ENCODE measurements around the gene GMDS.

The GMDS gene

DNA sequence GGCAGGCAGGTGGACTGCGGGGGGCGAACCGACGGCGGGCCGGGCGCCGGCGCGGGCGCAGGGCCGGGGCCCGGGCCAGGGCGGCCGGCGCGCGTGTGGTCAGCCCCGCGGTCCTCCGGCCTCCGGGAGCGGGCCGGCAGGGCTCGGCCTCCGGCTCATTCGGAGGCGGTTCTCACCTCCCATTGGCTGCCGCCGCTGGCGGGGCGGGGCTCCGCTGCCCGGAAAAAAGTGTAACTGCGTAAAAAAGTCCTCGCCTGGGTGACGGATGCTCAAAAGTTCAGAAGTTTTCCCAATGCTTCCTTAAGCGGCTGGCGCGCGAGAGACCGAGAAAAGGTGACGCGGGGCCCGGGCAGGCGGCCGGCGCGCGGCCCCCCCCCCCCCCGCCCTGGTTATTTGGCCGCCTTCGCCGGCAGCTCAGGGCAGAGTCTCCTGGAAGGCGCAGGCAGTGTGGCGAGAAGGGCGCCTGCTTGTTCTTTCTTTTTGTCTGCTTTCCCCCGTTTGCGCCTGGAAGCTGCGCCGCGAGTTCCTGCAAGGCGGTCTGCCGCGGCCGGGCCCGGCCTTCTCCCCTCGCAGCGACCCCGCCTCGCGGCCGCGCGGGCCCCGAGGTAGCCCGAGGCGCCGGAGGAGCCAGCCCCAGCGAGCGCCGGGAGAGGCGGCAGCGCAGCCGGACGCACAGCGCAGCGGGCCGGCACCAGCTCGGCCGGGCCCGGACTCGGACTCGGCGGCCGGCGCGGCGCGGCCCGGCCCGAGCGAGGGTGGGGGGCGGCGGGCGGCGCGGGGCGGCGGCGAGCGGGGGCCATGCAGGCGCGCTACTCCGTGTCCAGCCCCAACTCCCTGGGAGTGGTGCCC lies 635.5 kb downstream of the GMDS start, which contains the start of gene FOXC1:
Gene FOXC1 (plus strand): TSS at position 268 of the 849 bp plus-strand sequence. CDS start 531 bp downstream, at position 799.
- peak; percentile 81 for DNase-seq (ENCODE audit: extremely low spot score, insufficient read length, low read depth)
- peak; percentile 39 for FAIRE-seq

DNA sequence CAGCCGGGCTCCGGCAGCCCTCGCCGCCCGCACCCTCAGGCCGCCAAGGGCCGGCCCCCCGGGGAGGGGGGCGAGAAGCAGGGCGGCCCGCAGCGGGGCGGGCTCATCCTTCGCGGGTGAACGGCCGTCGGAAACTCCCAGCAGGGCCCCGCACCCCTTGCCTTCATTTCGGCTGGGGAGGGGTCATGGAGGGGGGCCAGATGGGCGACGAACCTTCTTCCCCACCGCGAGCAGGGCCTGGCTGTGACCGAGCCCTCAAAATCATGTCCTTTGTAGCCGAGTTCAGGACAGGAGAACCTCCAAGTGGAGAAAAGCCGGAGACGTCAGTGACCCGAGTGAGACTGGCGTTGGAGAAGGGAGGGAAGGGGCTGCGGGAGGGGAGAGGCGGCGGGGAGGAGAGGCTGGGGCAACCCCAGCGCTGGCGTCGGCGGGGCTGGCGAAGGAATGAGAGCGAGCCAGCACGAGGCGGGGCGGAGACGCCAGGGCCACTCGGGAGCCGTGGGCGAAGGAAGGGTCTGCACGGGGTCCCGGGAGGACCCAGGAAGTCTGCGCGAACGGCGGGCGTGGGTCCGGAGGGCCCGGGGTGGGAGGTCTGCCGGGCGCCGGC lies 636.3 kb downstream of the GMDS start:
- DNase-seq (ENCODE audit: extremely low spot score, insufficient read length, low read depth), result no peak
- no peak for FAIRE-seq

- FAIRE-seq (no peak), DNase-seq (ENCODE audit: extremely low spot score, insufficient read length, low read depth) (no peak)
Observed at GRCh38 chr6:1608222-1609040, 637.0 kb downstream of the GMDS start.

- FAIRE-seq (no peak), DNase-seq (ENCODE audit: extremely low spot score, insufficient read length, low read depth) (no peak)
Observed at GRCh38 chr6:1607516-1608221, 637.7 kb downstream of the GMDS start.

DNA sequence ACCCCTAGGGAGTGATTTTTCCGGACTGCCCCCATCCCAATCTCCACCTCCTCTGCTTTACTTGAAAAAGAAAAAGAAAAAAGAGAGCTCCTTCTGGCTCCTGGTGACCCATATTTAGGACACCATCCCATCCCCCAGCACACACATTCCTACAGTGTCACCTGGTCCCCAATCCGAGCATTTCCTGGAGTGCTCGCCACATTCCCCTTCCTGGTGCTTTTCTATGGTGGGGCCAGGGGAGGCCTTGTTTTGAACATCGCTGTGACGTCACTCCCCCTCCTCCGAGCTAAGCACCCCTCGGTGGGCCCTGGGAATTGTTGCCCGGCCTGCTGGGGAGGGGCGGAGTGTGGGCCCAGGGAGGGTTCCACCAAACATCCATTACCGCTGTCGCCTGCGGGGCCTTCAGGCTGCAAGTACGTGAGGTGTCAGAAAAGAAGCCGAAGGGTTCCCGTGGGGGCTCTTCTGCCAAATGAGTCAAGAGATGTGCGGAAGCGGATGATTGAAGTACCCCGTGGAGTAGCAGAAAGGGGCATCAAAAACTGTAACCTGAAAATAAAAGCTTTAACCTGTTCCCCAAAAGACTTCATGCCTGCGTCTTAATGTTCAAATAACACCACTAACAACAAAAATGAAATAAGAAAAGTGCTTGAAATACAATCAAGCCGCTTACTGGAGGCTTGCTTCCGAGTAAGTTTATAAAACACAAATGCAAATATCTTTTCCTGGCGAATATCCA lies 638.5 kb downstream of the GMDS start:
- FAIRE-seq, result no peak
- DNase-seq (ENCODE audit: extremely low spot score, insufficient read length, low read depth), result no peak

- no peak for DNase-seq (ENCODE audit: extremely low spot score, insufficient read length, low read depth)
- no peak for FAIRE-seq
Observed at GRCh38 chr6:1605893-1606779, 639.3 kb downstream of the GMDS start.

DNA sequence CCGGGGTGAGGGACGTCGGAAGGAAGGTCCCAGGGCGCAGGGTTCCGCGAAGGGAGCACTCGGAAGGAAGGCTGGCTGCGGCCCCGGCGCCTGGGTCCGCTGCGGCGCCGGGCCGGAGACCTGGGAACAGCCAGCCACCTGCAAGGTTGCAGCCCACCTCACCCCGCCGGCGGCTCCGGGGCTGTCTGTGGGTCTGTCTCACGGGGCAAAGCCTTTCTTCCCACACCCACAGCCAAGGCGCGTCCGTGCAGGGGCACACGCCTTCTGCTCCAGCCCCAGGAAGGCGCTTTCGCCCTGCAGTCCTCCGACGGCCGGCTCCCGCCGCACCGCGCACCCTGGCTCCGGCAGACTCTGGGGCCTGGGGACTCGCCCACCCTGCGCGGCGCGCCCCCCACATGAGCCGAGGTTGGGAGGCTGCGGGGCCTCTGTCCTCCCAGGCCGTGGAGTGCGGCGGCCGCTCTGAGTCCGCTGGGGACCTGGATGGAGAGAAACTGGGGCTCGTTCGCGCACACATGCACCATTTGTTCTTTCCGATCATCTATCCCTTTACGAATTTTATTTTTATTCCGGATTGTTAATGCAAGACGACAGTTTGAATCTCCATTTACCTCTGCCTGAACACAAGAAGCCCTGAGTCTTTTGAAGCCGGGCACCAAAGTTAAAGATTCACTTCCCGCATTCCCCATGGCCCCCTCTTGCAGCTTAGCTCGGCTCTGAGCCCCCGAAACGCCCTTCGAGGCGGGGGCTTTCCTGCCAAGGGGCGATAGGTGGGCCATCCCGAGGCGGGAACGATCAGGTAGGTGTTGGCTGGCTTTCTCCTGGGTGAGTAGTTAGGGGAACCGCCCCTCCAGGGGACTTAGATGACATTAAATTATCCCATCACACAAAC lies 640.2 kb downstream of the GMDS start:
- no peak for DNase-seq (ENCODE audit: extremely low spot score, insufficient read length, low read depth)
- FAIRE-seq, result no peak

- peak; percentile 50 for FAIRE-seq
- DNase-seq (ENCODE audit: extremely low spot score, insufficient read length, low read depth), result peak; percentile 67
Observed at GRCh38 chr6:1604158-1605003, 641.0 kb downstream of the GMDS start.

DNA sequence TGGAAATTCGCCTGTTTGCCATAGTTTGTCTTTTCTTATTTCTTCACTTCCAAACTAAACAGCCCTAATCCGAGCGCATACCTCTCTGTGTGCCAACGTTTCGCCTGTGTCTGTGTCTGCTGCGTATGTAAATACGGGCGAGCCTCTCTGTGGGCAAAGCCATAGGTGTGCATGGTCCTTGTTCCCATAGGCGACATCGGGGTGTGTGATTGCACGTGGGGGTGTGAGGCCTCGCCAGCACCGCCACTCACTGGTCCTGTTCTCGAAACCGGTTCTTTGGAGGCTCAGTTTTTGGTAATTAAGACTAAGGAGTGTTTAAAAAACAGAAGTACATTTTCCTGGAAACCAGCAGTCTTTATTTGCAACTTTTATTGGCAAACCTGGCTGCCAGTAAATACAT lies 641.7 kb downstream of the GMDS start:
- no peak for FAIRE-seq
- no peak for DNase-seq (ENCODE audit: extremely low spot score, insufficient read length, low read depth)

DNA sequence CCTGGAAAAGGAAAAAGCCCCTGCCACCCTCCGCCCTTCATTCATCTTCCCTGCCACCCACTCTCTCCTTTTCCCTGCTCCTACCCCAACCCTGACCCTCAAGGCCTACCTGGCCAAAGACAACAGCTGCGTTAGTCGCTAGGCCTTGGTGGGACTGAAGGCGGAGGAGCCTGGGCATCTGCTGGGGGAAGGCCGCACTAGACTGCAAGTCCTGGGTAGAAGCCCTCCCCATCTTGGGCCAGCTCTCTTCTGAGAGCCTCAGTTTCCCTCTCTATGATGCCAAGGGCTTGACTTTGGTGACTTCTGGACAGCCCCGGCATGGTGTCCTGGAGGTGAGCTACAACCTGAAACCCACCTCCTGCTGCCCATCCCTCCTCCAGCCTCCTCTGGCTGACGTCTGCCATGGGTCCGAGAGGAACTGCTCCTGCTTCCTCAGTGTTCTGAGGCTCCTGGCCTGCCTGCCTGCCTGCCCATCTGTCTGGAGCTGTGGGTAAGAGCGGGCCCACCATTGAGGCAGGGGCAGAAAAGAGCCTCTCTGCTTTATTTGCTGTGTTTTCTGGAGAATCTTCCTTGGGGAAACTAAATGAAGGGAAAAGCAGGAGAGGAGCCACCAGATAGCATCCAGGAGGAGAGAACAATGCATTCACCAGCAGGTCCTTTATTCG lies 643.2 kb downstream of the GMDS start:
- no peak for FAIRE-seq

DNA sequence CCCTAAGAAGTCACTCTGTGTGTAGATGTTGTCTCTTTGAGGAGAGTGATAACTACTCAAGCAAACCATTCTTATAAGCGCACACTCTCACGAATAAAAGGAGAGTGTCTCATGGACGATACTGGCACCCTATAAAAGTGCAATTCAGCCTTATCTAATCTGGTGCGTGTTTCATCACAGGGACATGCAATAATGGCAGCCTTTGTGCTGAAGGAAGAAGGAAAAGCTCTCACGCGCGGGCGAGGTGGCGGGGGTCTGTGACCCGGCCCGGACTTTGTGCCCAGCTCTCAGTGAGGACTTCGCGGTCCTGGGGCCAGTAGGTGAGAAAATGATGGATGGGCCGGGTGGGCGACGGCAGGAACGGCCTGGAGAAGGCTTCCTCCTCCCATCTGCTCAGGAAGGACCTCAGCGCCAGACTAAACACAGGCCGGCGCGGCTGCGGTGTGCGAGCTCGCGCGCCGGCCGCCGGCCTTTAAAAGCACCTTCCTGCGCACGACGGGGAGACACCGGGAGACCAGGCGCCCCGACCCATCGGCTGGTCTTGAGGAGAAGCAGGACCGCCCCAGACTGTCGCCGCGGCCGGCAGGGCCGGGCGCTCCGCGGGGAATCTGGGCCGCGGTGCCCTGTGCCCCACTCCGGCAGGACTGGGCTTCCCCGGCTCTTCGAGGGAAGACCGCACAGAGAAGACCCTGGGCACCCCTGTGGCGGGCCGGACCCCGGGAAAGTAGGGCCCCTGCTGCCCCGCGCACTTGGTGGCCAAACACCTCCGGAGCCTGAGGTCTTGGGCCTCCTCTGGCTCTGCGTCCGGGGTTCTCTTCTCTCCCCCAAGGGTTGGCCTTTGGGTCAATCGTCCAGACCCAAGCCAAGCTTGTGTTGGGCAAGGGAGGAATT lies 644.0 kb downstream of the GMDS start:
- DNase-seq (ENCODE audit: extremely low spot score, insufficient read length, low read depth), result no peak
- FAIRE-seq, result no peak

More for the DNA sequence above, 643.2 kb downstream of the GMDS start:
- no peak for DNase-seq (ENCODE audit: extremely low spot score, insufficient read length, low read depth)

- DNase-seq (ENCODE audit: extremely low spot score, insufficient read length, low read depth) (no peak), FAIRE-seq (no peak)
Observed at GRCh38 chr6:1600764-1601157, 644.6 kb downstream of the GMDS start.

GRCh38 chr6:1600063-1600763 lies 645.2 kb downstream of the GMDS start:
- DNase-seq (ENCODE audit: extremely low spot score, insufficient read length, low read depth), result no peak
- no peak for FAIRE-seq

- no peak for DNase-seq (ENCODE audit: extremely low spot score, insufficient read length, low read depth)
- no peak for FAIRE-seq
Observed at GRCh38 chr6:1599469-1599868, 645.9 kb downstream of the GMDS start.

DNA sequence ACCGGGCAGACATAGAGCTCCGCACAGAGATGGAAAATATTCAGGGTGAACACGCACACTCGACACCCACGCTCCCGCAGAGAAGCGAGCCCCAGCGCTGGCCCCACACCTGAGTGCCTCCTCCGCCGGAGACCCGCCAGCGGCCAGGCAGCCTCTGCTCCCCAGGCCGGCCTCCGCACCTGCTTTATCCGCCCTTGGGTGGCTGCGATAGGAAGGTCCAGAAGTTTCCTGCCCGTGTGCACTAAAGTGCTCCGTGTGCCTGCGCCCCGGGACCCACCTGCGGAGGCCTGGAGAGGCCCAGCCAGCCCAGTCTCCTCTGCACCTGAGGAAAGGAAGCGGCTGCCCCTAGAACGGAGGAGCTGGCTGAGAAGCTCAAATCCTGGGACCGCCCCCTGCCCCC lies 646.5 kb downstream of the GMDS start:
- FAIRE-seq (no peak), DNase-seq (ENCODE audit: extremely low spot score, insufficient read length, low read depth) (no peak)
